NCI-H2227 (cell line): ENCODE measurements around the gene KYNU.
"Not testable (repeated sequence)": the region's sequence is repeated elsewhere in the genome, so short reads cannot be mapped to it uniquely, and the experiment has no call there.

ENCODE experiments used
- DNase-seq: peaks from one replicate; lab custom pipeline; 2025; ENCODE audit not compliant: unreplicated experiment; lab: John Stamatoyannopoulos, UW

KYNU gene

GRCh38 chr2:142877216-142877838 lies at the start of gene KYNU:
KYNU (plus strand) TSS chr2:142877664; CDS start chr2:142885368, 7,704 bp downstream.
- no peak for DNase-seq

DNA sequence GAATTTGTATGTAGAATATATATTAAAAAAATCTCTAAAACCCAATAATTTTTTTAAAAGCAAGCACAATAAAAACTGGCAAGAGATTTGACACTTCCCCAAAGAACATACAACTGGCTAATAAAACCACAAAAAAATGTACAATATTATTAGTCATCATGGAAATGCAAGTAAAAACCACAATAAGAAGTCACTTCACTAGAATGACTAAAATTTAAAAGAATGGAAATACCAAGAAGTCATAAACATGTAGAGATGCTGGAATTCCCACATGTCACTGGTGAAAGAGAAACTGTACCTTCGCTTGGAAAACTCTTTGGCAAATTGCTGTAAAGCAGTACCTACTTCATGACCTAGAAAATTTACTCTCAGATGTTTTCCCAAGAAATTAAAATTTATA lies 43.4 kb upstream of the KYNU start:
- DNase-seq: no peak

GRCh38 chr2:142840436-142840835 lies 37.0 kb upstream of the KYNU start:
- no peak for DNase-seq

GRCh38 chr2:142841788-142842187 lies 35.7 kb upstream of the KYNU start:
- DNase-seq: no peak

- DNase-seq: no peak
Observed at GRCh38 chr2:142842369-142842768, 35.1 kb upstream of the KYNU start.

DNA sequence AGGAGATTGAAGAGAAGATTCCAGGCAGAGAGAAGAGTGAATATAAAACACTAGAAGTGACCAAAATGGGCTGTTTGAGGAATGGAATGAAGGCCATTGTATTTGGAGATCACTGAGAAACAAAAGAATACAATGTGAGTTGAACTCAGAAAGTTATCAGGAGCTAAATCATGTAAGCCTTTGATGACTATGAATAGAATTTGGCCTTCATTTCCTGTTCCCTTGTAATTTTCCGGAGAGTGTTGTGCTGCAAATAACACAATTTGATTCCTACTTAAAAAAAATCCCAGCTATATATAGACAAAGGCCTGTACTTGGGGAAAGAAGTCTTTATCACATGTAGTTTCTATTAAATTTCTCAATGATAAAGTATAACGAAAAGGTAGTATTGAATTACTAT lies 33.7 kb upstream of the KYNU start:
- no peak for DNase-seq

GRCh38 chr2:142848023-142848606 lies 29.3 kb upstream of the KYNU start:
- DNase-seq: no peak

- DNase-seq: no peak
Observed at GRCh38 chr2:142849820-142850219, 27.6 kb upstream of the KYNU start.

GRCh38 chr2:142853912-142854311 lies 23.6 kb upstream of the KYNU start:
- no peak for DNase-seq

DNA sequence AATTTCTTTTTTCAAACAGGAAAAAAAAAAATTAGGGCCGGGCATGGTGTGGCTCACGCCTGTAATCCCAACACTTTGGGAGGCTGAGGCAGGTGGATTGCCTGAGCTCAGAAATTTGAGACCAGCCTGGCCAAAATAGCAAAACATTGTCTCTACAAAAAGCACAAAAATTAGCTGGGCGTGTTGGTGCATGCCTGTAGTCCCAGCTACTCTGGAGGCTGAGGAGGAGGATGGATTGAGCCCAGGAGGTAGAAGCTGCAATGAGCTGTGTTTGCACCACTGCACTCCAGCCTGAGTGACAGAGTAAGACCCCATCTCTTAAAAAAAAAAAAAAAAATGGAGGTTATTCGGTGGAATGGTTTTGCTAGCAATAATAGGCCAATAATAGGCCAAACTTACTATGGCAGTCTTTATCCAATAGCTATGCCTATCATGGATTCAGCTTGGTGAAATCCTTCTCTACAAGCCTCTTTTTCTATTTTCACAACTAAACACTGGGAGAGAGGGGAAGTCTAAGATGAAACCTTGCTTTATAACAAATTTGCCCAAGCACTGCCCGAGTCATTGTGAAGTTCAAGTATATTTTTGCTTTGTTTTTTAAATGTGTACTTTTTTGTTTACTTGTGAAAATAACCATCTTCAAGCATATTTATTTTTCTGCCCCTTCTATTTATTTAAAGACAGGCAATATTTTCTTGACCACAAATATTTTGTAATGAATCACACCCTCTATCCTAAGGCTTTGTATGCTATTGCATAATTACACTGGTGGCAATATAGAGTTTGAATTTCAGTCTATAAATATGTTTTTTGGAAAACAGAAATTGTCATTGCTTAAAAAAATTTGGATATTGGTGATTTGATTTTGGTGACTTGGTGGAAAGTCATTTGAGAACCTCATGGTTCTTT lies 20.0 kb upstream of the KYNU start:
- DNase-seq: no peak

GRCh38 chr2:142858961-142859360 lies 18.5 kb upstream of the KYNU start:
- no peak for DNase-seq

- DNase-seq: no peak
Observed at GRCh38 chr2:142862299-142862698, 15.2 kb upstream of the KYNU start.

DNA sequence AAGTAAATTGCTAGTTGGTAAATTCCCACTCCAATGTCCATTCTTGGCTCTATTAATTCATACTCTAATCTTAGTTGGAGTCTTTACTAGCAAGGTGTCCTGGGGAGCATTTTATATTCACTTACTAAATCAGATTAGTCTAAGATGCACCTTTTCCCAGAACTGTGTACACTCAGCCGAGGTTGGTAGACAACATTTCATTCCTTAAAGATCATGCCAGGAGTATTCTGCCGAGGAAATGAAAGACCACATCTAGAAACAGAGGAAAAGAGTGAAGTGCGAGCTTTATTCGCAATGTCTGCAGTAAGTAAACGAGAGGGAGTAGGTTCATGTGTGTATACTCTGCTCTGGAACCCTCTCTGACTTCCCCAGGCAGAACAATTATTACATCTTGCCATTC lies 14.6 kb upstream of the KYNU start:
- no peak for DNase-seq

GRCh38 chr2:142863485-142863961 lies 13.9 kb upstream of the KYNU start:
- DNase-seq: no peak

DNA sequence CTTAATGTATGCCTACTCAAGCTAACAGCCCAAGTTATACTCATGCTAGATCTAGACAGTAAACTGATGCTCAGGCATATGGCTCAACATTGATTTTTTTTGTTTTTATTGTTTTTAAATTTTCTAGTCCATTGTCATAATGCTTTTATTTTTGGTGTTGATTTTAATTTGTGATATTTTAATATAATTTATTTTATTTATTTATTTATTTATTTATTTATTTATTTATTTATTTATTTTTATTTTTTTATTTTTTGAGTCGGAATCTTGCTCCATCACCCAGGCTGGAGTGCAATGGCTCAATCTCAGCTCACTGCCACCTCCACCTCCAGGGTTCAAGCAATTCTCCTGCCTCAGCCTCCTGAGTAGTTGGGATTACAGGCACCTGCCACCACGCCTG lies 12.9 kb upstream of the KYNU start:
- not testable (repeated sequence) for DNase-seq

DNA sequence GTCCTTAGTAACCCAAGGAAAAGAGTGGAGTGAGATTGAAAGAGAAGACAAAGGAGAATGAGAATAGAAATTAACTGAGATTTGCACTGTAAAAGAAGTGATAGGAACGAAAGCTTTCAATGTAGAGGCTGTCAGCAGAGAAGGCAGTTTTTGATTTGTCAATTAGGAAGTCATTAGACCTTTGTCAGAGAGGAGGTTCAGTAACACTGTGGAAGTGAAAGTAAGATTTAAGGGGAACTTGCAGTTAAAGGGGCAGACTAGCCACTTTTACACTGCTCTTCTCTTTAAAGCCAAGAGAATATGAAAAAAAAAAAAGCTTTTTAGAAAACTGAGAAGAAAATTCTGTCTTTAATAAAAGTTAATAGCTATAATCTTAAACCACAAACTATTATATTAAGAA lies 11.5 kb upstream of the KYNU start:
- DNase-seq: no peak

GRCh38 chr2:142866426-142866825 lies 11.0 kb upstream of the KYNU start:
- no peak for DNase-seq

DNA sequence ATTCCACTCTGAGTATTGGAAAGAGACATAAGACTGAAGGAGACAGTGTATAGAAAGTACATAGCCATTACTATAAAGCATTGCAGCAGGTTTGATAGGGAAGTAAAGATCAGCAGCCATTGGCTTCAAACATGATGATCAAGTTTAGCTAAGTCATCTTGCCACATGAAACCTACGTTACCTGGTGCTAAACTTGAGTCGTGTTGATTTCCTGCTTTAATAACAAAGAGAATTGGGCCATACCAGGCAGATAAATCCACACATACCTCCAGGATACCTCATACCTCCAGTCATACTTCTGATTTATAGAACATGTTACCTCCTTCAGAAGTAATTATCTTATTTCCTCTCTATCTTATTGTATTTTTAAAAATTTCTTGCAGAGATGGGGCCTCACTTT lies 10.3 kb upstream of the KYNU start:
- DNase-seq: no peak

- no peak for DNase-seq
Observed at GRCh38 chr2:142868229-142868762, 9.2 kb upstream of the KYNU start.

DNA sequence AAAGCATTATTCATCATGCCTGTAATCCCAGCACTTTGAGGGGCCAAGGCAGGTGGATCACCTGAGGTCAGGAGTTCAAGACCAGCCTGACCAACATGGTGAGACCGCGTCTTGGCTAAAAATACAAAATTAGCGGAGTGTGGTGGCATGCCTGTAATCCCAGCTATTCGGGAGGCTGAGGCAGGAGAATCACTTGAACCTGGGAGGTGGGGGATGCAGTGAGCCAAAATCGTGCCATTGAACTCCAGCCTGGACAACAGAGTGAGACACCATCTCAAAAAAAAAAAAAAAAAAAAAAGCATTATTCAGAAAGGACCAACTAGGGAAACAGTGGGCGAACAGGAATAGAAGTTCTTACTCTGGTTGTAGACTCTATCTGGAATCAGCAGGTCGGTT lies 8.4 kb upstream of the KYNU start:
- not testable (repeated sequence) for DNase-seq

GRCh38 chr2:142869461-142870106 lies 7.9 kb upstream of the KYNU start:
- no peak for DNase-seq
